HG03457 (cell line): ENCODE data around the gene LILRB2.
"Not testable (repeated sequence)": the region's sequence is repeated elsewhere in the genome, so short reads cannot be mapped to it uniquely, and the experiment has no call there.

Experiments
- ATAC-seq: cut with Tn5 transposase; IDR thresholded peaks from one replicate; pipeline ENCODE4 v1.9.1; 2021; ENCODE audit warnings: moderate number of reproducible peaks; ENCODE audit not compliant: unreplicated experiment

Gene LILRB2

DNA sequence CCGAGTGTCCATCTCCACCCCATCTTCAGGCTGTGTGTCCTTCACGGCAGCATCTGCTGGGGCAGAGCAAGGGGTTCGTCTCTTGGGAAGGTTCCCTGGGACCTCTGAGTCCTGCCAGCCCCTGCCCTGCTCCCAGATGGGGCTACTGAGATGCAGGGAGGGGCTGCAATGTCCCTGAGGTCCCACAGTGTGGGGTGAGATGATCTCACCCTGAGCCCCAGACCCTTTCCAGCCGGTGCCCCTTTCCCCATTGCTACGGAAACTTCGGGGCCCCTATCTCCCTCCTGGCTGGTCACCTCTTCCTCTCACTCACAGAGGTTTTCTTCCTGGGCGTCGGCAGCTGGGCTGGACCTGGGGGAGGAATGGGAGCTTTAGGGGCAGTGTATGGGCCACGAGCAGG is 5.0 kb downstream of the LILRB2 start:
- no peak for ATAC-seq

DNA sequence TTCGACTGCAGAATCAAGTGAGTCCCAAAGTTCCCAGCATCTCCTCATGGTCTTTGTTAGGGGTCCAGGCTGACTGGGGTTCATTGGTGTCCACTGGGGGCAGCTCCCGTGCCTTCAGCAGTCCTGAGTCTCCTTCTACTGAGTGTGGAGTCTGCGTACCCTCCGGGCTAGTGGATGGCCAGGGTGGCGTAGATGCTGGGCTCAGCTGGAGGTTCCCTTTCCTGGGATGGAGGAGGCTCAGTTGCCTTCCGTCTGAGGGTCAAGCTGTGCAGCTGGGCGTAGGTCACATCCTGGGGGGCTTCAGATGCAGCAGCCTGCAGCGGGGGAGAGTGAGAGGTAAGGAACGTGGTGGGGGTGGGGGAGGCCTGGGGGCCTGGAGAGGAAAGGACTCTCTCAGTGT is 6.4 kb downstream of the LILRB2 start:
- not testable (repeated sequence) for ATAC-seq

DNA sequence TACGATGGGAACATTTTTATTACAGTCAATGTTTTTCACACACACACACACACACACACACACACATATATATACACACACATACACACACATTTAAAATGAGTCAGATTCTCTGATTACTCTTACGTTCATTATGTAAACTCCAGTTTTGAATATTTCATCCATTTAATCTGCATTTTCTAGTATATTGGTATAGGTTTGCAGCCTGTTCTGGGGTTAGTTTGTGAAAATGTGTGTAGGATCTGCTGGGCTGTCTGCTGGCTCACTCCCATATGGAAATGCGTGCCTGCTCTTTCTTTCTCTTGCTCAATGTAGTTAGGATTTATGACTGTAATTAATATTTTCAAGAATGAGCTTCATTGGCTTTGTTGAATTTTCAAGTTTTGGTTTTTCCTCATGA is 7.1 kb downstream of the LILRB2 start:
- no peak for ATAC-seq

DNA sequence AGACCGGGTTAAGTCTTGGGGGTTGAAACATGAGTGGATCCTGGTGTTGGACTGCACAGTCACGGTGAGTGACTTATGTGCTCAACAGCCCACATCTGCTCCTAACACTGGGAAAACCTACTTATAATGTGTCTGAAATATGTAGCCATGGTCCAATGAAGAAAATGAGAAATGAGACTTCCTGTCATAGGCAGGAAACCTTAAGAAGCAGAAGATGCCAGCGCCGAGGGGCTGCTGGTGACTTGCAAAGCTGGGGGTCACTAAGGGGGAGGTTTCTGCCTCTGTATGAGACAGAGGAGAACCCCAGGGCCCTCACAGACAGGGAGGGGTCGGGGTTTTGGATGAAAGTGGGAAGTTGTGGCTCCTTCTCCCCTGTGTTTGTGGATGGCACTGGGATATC is 8.7 kb downstream of the LILRB2 start:
- not testable (repeated sequence) for ATAC-seq

DNA sequence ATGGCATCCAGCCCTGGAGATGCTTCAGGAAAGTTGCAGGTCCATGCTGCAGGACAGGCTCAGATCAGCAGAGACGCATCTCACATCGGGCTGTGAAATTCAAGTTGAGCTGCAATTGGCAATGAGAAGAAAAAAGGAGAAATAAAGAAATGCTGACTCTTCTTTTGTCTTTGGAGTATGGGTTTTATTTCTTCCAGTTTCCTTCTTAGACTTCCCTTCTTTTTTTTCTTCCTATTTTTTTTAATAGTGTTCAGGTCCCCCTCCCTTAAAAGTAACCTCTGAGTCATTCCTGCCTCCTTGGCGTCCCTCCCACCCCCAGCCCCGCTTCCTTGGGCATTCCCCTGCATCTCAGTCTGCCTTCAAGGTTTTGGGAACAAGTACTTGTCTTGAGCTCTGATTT is 9.3 kb downstream of the LILRB2 start:
- not testable (repeated sequence) for ATAC-seq

DNA sequence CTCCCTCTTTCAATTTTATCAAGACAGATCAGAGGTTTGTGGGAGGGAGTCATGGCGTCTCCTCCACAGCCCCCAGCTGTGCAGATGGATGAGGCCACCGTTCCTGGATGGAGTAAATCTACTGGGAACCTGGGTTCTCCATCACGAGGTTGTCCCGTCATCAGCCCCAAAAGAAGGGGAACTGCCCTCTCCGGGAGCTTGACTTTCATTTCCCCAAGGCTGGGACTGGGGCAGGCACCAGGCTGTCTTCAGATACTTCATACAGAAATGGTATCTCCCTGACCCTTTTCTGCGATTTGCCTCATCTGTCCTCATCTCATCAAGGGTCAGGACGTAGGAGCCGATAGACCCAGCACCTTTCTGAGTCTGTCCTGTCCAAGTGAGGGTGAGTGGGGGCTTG is 9.8 kb downstream of the LILRB2 start:
- ATAC-seq: no peak

DNA sequence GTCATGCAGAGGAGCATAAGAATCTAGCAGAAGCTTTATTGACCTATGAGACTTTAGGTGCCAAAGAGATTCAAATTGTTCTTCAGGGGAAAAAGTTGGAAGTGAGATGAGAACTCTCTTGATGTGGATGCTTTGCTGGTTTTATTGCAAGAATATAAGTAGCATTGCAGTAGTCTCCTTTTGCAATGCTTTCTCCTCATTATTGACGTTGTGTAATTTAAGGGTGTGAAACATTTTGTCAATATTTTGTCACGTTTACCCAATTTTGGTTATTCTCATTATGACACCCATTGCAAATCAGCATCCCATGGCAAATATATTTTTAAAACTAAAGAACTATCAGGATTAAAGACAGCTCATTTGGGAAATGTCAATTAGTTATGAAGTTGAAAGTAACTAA is 12.0 kb downstream of the LILRB2 start:
- no peak for ATAC-seq

DNA sequence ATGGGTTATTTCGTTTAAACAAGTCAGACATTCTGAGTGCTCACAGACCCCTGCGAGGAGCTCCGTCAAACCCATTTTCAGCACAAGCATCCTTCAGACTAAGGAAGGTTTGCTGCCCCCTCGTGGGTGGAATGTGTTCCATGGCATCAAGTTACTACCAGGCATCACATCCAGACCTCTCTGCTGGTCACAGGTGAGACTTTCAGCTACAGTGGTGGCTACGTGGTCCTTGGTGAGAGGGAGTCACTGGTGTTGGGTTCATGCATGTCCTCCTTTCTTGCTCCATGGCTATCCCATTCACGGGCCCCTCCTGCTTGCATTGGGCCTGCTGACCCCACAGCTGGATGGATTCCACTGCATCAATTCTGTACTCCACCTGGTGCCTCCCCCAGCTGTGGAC is 14.8 kb downstream of the LILRB2 start:
- no peak for ATAC-seq

DNA sequence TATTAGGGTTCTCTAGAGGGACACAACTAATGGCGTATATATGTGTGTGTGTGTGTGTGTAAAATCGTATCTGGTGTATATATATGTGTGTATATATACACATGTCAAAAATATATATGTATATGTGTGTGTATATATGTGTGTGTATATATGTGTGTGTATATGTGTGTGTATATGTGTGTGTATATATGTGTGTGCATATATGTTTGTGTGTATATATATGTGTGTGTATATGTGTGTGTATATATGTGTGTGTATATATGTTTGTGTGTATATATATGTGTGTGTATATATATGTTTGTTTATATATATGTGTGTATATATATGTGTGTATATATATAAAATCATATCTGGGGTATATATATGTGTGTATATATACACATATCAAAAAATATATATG is 18.4 kb downstream of the LILRB2 start:
- no peak for ATAC-seq

DNA sequence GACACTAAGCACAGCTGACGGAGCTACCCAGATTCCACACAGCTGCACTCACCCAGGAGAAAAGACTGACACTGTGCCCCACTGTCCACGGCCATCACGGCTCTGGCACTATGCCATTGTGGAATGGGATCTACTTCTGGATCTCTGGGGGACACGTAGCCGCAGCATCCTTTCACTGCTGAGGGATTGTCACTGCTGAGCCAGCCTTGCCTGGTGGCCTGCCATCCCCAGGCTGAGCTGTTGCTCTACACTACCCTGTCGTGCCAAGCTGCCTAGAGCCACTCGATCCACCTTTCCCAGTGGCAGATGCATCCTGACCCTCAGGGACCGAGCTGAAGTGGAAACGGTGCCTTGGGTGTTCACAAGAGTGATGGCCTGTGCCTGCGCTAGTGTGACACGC is 18.8 kb downstream of the LILRB2 start:
- ATAC-seq: no peak

DNA sequence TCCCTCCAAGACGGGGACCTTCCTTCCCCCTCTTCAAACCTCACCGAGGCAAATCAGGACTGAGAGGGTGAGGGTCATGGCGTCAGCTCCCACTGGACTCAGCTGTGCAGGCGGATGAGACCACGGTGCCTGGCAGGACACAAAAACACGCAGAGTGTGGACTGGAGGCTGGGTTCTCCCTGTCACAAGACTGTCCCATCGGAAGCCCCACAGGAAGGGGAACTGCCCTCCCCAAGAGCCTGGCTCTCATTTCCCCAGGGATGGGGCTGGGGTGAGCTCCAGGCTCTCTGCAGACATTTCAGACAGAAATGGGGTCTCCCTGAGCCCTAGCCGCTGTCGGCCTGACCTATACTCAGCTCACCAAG is 23.8 kb downstream of the LILRB2 start, which contains the start of gene LILRB5:
Gene LILRB5 (minus strand): TSS at position 158 of the 365 bp plus-strand sequence. CDS start 80 bp downstream, at position 78.
- no peak for ATAC-seq

DNA sequence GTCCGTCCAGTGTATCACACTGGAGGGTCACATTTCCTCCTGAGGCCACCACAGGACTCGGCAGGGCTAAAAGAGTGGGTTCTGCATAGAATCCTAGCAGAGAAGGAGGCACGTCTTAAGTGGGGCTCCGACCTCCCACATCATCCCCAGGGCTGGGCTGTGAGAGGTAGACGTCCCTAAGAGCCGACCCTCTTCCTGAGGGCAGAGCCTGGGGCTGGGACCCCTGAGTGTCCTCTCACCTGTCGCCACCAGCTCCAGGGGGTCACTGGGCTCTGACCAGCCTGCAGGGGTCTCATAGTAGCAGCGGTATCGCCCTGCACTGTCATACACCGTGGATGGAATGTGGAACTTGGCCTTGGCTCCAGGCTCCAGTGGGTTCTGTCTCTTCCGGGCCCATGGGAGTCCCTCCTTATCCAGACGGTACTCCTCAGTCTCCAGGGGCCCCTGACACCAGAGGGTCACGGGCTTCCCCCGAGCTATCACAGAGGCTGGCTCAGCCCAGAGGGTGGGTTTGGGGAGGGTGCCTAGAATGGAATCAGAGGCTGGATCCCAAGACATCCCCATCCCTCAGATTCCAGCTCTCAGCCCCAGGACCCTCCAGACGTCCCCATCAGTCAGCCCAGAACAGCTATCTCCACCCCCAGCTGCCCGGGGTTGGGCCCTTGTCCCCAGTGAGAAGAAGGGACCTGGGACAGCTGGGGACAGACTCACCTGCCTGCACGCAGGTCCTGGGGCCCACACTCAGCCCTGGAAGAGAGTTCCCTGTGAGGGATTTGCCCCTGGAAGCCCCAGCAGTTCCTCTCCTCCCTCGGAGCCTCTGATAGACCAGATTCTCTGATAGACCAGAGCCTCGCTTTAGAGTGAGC is 24.4 kb downstream of the LILRB2 start:
- ATAC-seq: no peak

DNA sequence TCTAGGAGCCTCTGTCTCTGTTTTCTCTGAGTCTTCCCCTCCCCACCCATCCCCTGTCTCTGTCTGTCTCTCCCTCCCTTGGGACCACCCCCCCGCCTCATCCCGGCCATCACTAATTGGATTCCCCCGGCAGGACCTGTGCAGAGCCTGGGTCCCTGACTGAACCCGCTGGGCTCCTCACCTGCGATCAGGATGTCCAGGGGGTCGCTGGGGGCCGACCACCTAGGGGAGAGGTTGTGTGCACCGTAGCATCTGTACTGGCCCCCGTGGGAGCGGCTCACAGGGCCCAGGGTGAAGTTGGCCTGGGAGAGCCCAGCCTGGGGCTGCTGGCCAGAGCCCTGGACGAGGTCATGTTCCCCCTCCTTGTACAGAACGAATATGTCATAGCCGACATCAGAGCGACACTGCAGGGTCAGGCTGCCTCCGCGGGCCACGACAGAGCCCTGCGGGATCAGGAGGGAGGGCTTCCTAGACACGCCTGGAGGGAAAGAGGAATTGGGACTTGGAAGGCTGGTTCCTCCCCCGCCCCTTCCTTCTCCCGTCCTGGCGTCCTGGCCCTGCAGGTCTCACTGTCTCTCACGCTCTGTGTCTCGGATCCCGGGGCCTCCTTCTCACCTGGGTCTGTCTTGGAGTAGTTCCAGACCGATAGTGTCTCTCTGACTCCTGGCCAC is 25.7 kb downstream of the LILRB2 start:
- no peak for ATAC-seq

DNA sequence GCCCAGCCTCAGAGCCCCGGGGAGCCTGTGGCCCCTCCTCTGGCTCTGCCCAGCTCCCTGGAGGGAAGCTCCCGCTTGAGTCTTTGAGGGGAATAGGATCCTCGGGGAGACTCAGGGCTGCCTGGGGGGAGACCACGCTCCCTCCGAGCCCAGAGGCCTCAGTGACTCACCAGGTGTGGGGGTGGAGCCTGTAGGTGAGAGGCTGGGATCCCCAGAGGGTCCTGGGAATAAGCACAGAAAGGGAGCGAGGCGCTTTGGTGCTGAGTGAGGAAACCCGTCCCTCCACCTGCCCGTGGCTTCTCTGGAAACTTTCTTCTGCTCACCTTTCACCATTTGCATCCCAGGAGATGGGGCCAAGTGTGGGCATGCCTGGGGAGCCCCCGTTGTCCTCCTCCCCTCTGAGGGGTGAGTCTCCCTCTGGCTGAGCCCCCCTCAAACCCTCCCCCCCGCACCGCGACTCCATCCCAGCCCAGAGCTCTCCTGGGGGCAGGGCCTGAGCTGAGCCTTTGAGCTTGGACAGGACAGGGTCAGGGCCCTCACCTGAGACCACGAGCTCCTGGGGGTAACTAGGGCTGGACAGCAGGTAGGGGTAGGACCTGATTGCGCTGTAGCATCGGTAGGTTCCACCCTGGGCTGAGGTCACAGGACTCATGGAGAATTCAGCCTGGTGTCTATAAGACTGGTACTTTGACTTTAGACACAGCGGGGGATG is 26.6 kb downstream of the LILRB2 start:
- no peak for ATAC-seq

DNA sequence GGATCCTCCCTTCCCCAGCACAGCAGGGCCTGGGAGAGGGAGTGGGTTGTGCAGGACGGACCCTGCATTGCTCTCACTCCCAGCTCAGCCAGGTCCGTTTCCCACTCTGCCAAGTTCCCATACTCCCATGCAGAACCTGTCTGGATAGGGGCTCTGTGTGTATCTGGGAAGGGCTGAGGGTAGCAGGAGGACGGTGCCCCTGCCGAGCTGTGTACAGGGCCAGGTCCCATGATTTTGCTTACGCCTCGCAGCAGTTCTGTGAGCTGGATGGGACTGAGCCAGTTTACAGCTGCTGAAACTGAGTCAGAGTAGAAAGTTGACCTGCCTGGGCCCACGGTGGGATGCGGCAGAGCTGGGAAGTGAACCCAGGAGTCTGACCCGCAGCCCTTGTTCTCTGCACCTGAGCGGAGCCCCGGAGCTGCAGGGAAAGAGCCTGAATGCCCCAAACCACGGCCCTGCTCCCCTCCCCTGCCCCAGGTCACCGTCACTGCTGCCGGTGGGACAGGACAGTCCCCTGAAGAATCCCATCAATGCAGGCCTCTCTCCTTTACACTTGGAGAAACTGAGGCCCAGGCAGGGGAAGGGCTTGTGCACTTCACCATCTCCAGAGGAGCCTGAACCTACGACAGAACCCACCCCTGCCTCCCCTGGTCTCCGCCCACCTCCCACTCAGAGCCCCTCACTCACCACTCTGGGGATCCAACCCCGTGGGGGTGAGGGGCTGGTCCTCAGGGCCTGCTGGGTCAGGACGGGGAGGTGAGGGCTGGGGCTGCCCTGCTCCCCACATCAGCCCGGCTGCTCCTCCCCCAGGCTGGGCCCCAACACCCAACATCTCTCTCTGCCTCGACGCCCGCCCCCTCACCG is 27.3 kb downstream of the LILRB2 start:
- ATAC-seq: no peak

DNA sequence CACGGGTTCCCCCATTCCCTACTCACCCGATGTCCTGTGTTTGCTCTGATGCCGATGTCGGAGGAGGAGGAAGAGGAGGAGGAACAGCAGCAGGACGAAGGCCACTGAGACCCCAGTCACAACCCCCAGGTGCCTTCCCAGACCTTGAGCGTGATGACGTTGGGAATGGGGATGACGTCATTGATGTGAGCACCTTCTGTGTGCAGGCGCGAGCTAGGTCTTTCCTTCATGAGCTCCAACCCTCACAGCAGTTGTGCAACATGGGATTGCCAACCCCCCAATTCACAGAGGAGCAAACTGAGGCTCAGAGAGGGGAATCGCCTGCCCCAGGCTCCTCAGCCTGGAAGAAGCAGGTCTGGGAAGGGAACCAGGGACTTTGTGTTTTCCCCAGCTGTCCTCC is 28.1 kb downstream of the LILRB2 start:
- no peak for ATAC-seq

DNA sequence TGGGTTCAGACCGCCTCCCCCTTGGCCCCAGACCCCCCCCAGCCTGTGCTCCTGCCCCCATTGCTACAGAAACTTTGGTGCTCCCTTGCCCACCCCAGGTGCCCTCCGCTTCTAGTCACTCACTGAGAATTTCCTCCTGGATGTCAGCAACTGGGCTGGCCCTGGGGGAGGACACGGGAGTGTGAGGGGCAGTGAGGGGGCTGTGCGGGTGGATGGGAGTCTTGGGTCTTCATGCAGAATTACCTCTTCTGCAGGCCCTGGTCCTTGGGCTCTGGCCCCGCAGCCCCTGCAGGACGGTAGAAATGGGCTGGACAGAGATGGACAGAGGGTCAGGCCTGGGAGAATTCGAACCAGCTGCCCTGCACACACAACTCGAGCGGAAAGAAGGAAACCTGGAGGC is 28.7 kb downstream of the LILRB2 start:
- no peak for ATAC-seq

DNA sequence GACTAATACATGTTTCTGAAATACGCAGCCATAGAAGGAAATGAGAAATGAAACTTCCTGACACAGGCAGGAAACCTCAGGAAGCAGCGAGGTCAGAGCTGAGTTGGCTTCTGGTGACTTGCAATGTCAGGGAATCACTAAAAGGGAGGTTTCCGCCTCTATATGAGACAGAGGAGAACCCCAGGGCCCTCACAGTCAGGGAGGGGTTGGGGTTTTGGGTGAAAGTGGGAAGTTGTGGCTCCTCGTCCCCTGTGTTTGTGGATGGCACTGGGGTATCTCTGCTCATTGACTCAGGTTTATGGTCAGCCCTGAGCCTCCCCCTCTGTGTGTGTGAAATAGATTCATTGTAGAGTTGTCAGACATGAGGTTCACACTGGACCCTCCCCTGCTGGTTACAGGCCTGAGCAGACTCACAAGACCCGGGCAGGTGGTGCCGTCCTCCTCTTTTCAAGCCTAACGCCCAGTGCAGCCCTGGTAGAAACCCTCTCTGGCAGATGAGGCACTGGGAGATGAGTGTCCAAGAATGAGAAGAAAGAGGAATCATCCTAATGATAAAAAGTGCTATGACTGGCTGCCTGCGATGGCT is 32.8 kb downstream of the LILRB2 start:
- ATAC-seq: no peak

DNA sequence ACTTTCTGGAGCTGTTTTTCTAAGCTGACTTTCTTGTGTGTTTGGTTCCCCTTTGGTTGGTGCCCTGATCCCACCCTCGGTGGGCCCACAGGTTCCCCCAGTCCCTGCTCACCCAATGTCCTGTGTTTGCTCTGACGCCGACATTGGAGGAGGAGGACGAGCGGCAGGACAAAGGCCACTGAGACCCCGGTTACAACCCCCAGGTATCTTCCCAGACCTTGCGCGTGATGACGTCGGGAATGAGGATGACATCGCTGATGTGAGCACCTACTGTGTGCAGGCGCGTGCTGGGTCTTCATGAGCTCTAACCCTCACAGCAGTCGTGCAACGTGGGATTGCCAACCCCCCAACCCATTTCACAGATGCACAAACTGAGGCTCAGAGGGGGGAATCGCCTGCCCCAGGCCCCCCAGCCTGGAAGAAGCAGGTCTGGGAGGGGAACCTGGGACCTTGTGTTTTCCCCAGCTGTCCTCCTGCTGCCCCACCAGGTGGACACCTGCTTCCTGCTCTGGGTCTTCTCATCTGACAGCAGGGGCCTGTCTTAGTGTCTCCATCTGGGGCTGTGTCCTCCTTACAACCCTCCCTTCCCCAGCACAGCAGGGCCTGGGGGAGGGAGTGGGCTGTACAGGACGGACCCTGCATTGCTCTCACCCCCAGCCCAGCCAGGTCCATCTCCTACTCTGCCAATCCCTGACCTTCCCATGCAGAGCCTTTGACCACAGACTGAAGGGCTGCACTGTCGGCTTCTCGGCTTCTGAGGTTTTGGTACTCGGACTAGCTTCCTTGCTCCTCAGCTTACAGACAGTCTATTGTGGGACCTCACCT is 33.6 kb downstream of the LILRB2 start:
- no peak for ATAC-seq

DNA sequence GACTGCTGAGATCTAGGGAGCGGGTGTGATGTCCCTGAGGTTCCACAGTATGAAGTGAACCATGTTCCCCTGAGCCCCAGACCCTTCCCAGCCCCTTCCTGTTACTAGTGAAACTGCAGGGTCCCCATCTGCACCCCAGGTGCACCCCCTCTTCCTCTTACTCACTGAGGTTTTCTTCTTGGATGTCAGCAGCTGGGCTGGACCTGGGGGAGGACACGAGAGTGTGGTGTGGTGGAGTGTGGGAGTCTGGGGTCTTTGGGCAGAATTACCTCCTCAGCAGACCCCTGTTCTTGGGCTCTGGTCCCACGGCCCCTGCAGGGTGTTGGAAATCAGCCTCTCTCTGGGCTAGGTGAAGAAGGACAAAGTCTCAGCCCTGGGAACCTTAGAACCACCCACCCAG is 35.0 kb downstream of the LILRB2 start:
- no peak for ATAC-seq
